ENCODE results near the gene ATG12. TPM values are rescaled to one million over a fixed set of nuclear protein-coding genes. Genes with fewer than 3 reads are reported as not detected.

The ATG12 gene
- total RNA-seq (2022; extraction: Qiagen RNA extraction; ENCODE audit: low read depth) = 46.8 to 59.0 TPM (median 53.1 TPM) in 5 replicates

GRCh38 chr5:115841382-115842088, at the start of gene ATG12, which contains the start of gene AP3S1:
ATG12 (minus strand) TSS chr5:115841565; CDS start chr5:115841552, 13 bp downstream.
AP3S1 (plus strand) TSS chr5:115841935; CDS start chr5:115842038, 103 bp downstream.

GRCh38 chr5:115816226-115817081, 24.9 kb downstream of the ATG12 start, which contains the start of gene CDO1:
CDO1 (minus strand) TSS chr5:115816659; CDS start chr5:115816397, 262 bp downstream.

Other genes with a start within 250 kb of the ATG12 start
- gene TICAM2, start 239.1 kb downstream of the ATG12 start, total RNA-seq (2022; extraction: Qiagen RNA extraction; ENCODE audit: low read depth) = 0.84 to 1.4 TPM (median 1.0 TPM) in 5 replicates
- gene TMED7, start 215.5 kb downstream of the ATG12 start, total RNA-seq (2022; extraction: Qiagen RNA extraction; ENCODE audit: low read depth) = 51.8 to 68.6 TPM (median 56.5 TPM) in 5 replicates
- gene CDO1, start 24.9 kb downstream of the ATG12 start, total RNA-seq (2022; extraction: Qiagen RNA extraction; ENCODE audit: low read depth) = not detected in 5 replicates
- gene AP3S1, start 370 bp upstream of the ATG12 start, total RNA-seq (2022; extraction: Qiagen RNA extraction; ENCODE audit: low read depth) = 53.2 to 85.5 TPM (median 77.4 TPM) in 5 replicates
- 0.07 to 0.19 TPM (median 0.17 TPM) in 5 replicates for gene LVRN, start 120.9 kb upstream of the ATG12 start, total RNA-seq (2022; extraction: Qiagen RNA extraction; ENCODE audit: low read depth)
- 0.09 to 0.54 TPM (median 0.29 TPM) in 4 of 5 replicates, not detected in the other for gene ARL14EPL, start 190.9 kb upstream of the ATG12 start, total RNA-seq (2022; extraction: Qiagen RNA extraction; ENCODE audit: low read depth)
- 36.4 to 42.6 TPM (median 38.9 TPM) in 5 replicates for gene COMMD10, start 243.5 kb upstream of the ATG12 start, total RNA-seq (2022; extraction: Qiagen RNA extraction; ENCODE audit: low read depth)

Data from A549 treated with DMSO at 1 μM for 4 hours (cell line).